DOHH2 (cell line): ENCODE results near the gene PRSS35.

ENCODE experiments used
- CTCF ChIP-seq: fragments of 200-600 bp; sonication (generic); IDR thresholded peaks from one replicate; pipeline ENCODE4 v1.5.1; 2014; ENCODE audit warnings: antibody characterized with exemption, mild to moderate bottlenecking, low read depth, low read length; ENCODE audit not compliant: poor library complexity, severe bottlenecking
- EZH2phosphoT487 ChIP-seq: fragments of 200-600 bp; sonication (generic); IDR thresholded peaks from 2 replicates; pipeline ENCODE4 v1.6.1; 2017; ENCODE audit warnings: borderline replicate concordance, mild to moderate bottlenecking, antibody characterized with exemption, low read length, moderate library complexity, mixed read lengths

DNA sequence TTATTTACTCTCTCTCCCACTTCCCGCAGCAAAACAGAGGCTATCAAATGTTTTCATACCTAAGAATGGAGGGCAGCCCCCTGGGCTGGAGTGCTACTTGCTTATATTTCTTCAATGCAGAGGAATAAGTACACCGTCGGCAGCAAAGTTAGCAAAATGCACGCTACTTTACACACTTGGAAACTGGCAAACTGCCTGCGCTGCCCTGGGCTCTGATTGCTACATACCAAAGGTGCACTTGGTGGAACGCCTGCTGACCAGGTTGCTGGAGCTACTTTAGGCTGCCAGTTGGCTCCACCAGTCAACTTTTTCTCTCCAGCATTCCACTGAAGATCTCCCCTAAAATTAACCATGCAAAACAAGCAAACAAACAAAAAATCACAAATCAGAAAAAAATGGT lies 62.4 kb downstream of the PRSS35 start:
- TF ChIP-seq CTCF: no peak
- TF ChIP-seq EZH2phosphoT487: no peak
